Testis (tissue), 3 donors: Measurements from ENCODE around the gene MAP3K2. TPM values are rescaled to one million over a fixed set of nuclear protein-coding genes. Genes with fewer than 3 reads are reported as not detected.

Source experiments
- DNase-seq: peaks from one replicate; pipeline ENCODE4 v3.0.0-alpha.2; 2019
- H3K27ac ChIP-seq, 2 donors: fragments of 200-600 bp; sonication (generic); one replicate each; pipeline ENCODE4 v1.5.1; 2019
- H3K27me3 ChIP-seq: fragments of 200-600 bp; sonication (generic); one replicate; pipeline ENCODE4 v1.5.1; 2019
- H3K36me3 ChIP-seq: fragments of 200-600 bp; sonication (generic); one replicate; pipeline ENCODE4 v1.5.1; 2017; ENCODE audit warnings: low read depth; ENCODE audit errors: missing control alignments
- H3K4me1 ChIP-seq: fragments of 200-600 bp; sonication (generic); one replicate; pipeline ENCODE4 v1.5.1; 2019
- H3K4me3 ChIP-seq, 2 donors: fragments of 200-600 bp; sonication (generic); one replicate each; pipeline ENCODE4 v1.5.1; 2017 to 2019
- H3K9me3 ChIP-seq: fragments of 200-600 bp; sonication (generic); one replicate; pipeline ENCODE4 v1.5.1; 2017
- POLR2A ChIP-seq: fragments of 450-650 bp; IDR thresholded peaks from one replicate; pipeline ENCODE4 v1.6.1; 2017; ENCODE audit warnings: antibody characterized with exemption, mild to moderate bottlenecking, moderate library complexity
- WGBS, 2 donors: methylation state at CpG; one replicate each; pipeline ENCODE4 v1.1.5; 2018; 5-methylcytosine and 5-hydroxymethylcytosine counted together
- intact Hi-C: fragments of 100-400 bp; cut with DNase I; formaldehyde crosslinking; loops from one replicate; pipeline ENCODE4 v1.15.1; 2023; ENCODE audit warnings: low total_unique reads
- polyA plus RNA-seq: library from polyadenylated mRNA; stranded (reverse); fragments of 350-450 nt; fragmentation: Illumina TruSeq; extraction: RNeasy Lipid Tissue Mini Kit (QIAGEN cat#74804); gene quantifications from one replicate; pipeline ENCODE4 v1.2.3, GENCODE V29; 2014; ENCODE audit warnings: low read depth, low replicate concordance; ENCODE audit not compliant: insufficient read depth
- total RNA-seq, 2 donors: library from RNA; depleted of rRNA; stranded (reverse); fragments of >200 nt; gene quantifications; one replicate each; pipeline ENCODE4 v1.2.3, GENCODE V29; 2016
- TF ChIP-seq, protein P1 (sequence below), 3 experiments: fragments of 450-650 bp in 2 of 3; fragments of 200-600 bp in 1 of 3; sonication (generic) in 1 of 3; IDR thresholded peaks; one replicate each; pipeline ENCODE4 v1.5.1; 2016 to 2019; ENCODE audit warnings: antibody characterized with exemption in 3 of 3, mild to moderate bottlenecking in 2 of 3, moderate library complexity in 1 of 3

The MAP3K2 gene
- total and polyA plus RNA-seq, 3 donors from 2014 or later, result 16.3 to 74.5 (median 74.0) TPM

DNA sequence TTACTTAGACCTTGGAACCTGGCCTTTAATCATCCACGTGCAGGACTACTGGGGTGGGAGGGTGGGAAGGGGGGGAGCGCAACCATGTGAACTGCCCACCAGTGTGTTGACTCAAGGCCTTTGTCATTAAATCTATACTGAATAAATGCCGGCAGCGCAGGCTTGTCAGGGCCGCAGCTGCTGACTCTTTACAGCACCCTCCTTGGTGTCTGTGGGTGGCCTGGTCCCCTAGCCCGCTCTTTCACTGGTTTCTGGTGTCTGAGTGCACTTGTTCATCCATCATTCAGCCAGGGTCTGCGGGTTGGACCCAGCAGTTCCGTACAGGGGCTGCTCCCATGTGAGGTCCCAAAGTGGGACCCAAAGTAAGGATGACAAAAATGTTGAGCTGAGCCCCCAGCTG lies 11.5 kb downstream of the MAP3K2 start:
- H3K4me1 ChIP-seq, result no peaks in the 10 kb centered on the region
- intact Hi-C loops, result no loop called here
- no peak overlapping the region for H3K27ac ChIP-seq
- WGBS, 2 donors, result 94 to 95% methylated on average over 8 of the region's 8 CpGs
- no peak for DNase-seq
- no peak overlapping the region for H3K4me3 ChIP-seq
- H3K36me3 ChIP-seq, result no peaks in the 10 kb centered on the region
- H3K27me3 ChIP-seq, result no peaks in the 10 kb centered on the region
- H3K9me3 ChIP-seq, result no peaks in the 10 kb centered on the region
- TF ChIP-seq, protein P1, sequence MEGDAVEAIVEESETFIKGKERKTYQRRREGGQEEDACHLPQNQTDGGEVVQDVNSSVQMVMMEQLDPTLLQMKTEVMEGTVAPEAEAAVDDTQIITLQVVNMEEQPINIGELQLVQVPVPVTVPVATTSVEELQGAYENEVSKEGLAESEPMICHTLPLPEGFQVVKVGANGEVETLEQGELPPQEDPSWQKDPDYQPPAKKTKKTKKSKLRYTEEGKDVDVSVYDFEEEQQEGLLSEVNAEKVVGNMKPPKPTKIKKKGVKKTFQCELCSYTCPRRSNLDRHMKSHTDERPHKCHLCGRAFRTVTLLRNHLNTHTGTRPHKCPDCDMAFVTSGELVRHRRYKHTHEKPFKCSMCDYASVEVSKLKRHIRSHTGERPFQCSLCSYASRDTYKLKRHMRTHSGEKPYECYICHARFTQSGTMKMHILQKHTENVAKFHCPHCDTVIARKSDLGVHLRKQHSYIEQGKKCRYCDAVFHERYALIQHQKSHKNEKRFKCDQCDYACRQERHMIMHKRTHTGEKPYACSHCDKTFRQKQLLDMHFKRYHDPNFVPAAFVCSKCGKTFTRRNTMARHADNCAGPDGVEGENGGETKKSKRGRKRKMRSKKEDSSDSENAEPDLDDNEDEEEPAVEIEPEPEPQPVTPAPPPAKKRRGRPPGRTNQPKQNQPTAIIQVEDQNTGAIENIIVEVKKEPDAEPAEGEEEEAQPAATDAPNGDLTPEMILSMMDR (IDR thresholded peaks at IDR 0.05), result no peak
- no peak for TF ChIP-seq POLR2A

DNA sequence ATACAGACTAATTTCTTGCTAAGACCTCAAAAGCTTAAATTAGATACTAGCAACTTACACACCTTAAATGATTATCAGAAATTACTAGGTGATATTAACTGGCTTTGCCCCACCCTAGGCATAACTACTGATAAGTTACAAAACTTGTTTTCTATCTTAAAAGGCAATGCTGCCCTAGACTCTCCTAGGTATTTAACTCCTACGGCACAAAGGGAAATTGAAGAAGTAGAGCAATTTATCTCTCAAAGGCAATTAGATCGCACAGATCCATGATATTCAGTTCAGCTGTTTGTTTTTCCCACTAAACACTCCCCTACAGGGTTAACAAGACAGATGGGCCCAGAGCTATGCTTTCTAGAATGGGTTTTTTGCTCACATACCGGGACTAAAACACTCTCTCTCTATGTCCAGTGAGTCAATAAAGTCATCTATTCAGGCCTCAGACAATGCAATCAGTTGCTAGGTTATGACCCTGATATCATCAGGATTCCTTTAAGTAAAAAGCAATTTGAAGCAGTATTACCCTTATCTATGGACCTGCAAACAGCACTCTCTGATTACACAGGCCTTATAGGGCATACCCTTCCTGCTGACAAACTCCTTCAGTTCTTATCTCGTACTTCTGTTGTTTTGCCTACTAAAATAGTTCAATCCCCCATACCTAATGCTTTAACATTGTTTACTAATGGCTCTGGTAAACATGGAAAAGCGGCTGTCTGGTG lies 14.3 kb downstream of the MAP3K2 start:
- TF ChIP-seq, protein P1 (IDR thresholded peaks at IDR 0.05), result no peak
- no peak for TF ChIP-seq POLR2A
- 90 to 96% methylated on average over 5 of the region's 5 CpGs for WGBS, 2 donors
- intact Hi-C loops, result no loop called here

DNA sequence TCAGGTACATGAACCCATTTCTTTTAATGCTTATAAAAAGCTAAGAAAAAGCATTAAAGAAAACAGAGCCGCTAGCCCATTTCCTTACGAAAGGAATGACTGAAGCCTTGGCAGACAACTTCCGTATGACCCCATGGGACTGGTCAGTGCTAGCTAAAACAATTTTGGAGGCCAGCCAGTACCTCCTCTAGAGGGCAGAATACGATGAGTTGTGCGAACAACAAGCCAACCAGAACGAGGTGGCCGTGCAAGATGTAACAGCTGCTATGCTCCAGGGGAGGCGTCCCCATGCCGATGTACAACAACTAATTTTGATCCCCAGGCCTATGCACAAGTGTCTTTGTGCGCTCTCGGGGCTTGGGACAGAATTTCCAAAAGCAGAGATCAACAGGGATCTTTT lies 16.7 kb downstream of the MAP3K2 start:
- no peak for DNase-seq
- Histone ChIP-seq H3K4me1 (no peaks in the 10 kb centered on the region), H3K36me3 (no peaks in the 10 kb centered on the region), H3K9me3 (no peaks in the 10 kb centered on the region), H3K4me3 (no peak overlapping the region), H3K27ac (no peak overlapping the region), H3K27me3 (no peaks in the 10 kb centered on the region)
- no peak for TF ChIP-seq POLR2A
- TF ChIP-seq, protein P1 (IDR thresholded peaks at IDR 0.05), result no peak
- WGBS, 2 donors, result 91 to 92% methylated on average over 11 of the region's 11 CpGs
- intact Hi-C loops, result no loop called here

More for the DNA sequence above, 14.3 kb downstream of the MAP3K2 start:
- Histone ChIP-seq H3K36me3 (no peaks in the 10 kb centered on the region), H3K4me1 (no peaks in the 10 kb centered on the region), H3K27ac (no peak overlapping the region), H3K9me3 (no peaks in the 10 kb centered on the region), H3K4me3 (no peak overlapping the region), H3K27me3 (no peaks in the 10 kb centered on the region)
- DNase-seq, result no peak

DNA sequence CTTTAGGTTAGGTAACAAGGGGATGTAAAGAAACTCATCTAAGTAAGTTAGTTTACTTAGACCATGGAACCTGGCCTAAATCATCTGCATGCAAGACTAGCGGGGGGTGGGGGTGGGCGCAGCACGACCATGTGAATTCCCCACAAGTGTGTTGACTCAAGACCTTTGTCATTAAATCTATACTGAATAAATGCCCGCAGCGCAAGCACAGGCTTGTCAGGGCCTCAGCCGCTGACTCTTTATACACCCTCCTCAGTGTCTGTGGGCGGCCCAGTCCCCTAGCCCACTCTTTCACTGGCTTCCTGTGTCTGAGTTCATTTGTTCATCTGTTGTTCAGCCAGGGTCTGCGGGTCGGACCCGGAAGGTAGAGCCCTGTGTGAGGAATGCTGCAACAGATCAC lies 17.8 kb downstream of the MAP3K2 start:
- WGBS, 2 donors, result 90 to 98% methylated on average over 10 of the region's 10 CpGs
- Histone ChIP-seq H3K36me3 (no peaks in the 10 kb centered on the region), H3K9me3 (no peaks in the 10 kb centered on the region), H3K4me3 (no peak overlapping the region), H3K27me3 (no peaks in the 10 kb centered on the region), H3K4me1 (no peaks in the 10 kb centered on the region), H3K27ac (no peak overlapping the region)
- intact Hi-C loops, result no loop called here
- no peak for TF ChIP-seq POLR2A
- TF ChIP-seq, protein P1 (IDR thresholded peaks at IDR 0.05), result no peak
- no peak for DNase-seq

DNA sequence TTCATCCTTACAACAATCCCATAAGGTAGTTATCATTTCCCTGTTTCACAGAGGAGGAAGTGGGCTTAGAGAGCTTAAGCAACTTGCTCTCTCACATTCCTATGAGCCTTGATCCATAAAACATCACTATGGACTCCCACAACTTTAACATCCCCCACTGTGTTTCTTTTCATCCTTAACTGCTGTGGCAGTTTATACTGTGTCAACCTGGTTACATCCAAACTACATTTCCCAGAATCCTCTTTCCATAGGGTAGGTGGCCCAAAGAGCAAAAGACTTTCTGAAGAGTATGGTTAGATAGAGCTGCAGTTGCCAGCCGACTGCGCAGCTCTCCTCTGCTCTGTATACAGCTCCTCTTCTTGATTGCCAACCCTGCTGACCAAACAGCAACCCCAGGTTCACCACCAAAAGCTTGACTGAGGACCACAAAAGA lies 22.5 kb downstream of the MAP3K2 start:
- H3K4me1 ChIP-seq, result no peaks in the 10 kb centered on the region
- H3K9me3 ChIP-seq, result no peaks in the 10 kb centered on the region
- H3K4me3 ChIP-seq, result no peak overlapping the region
- DNase-seq, result no peak
- 71 to 88% methylated on average over 2 of the region's 2 CpGs for WGBS, 2 donors
- no peak overlapping the region for H3K27ac ChIP-seq
- TF ChIP-seq, protein P1 (IDR thresholded peaks at IDR 0.05), result no peak
- no peak for TF ChIP-seq POLR2A
- H3K36me3 ChIP-seq, result no peaks in the 10 kb centered on the region
- intact Hi-C loops, result no loop called here
- H3K27me3 ChIP-seq, result no peaks in the 10 kb centered on the region
